HG02938 (cell line): ENCODE data around the gene NPLOC4.
"Not testable (repeated sequence)": the region's sequence is repeated elsewhere in the genome, so short reads cannot be mapped to it uniquely, and the experiment has no call there.

Experiments used
- ATAC-seq: cut with Tn5 transposase; IDR thresholded peaks from one replicate; pipeline ENCODE4 v1.9.1; 2021; ENCODE audit warnings: mild to moderate bottlenecking, moderate library complexity; ENCODE audit not compliant: unreplicated experiment

The NPLOC4 gene

GRCh38 chr17:81635973-81636504, 873 bp downstream of the NPLOC4 start:
- ATAC-seq: no peak

GRCh38 chr17:81635431-81635830, 1.5 kb downstream of the NPLOC4 start:
- ATAC-seq: no peak

GRCh38 chr17:81631482-81631881, 5.4 kb downstream of the NPLOC4 start:
- ATAC-seq: no peak

- no peak for ATAC-seq
These were observed 6.6 kb downstream of the NPLOC4 start for GRCh38 chr17:81630274-81630673.

- no peak for ATAC-seq
These were observed 15.3 kb downstream of the NPLOC4 start for GRCh38 chr17:81621494-81622130.

GRCh38 chr17:81618307-81618706, 18.6 kb downstream of the NPLOC4 start:
- ATAC-seq: not testable (repeated sequence)

GRCh38 chr17:81616877-81617276, 20.0 kb downstream of the NPLOC4 start:
- ATAC-seq: no peak

- ATAC-seq: no peak
These were observed 21.4 kb downstream of the NPLOC4 start for GRCh38 chr17:81615401-81615930.

GRCh38 chr17:81612172-81612970, 24.5 kb downstream of the NPLOC4 start:
- ATAC-seq: no peak

- no peak for ATAC-seq
These were observed 27.2 kb downstream of the NPLOC4 start for GRCh38 chr17:81609541-81610311.

- no peak for ATAC-seq
These were observed 28.3 kb downstream of the NPLOC4 start for GRCh38 chr17:81608605-81609004.

GRCh38 chr17:81608082-81608481, 28.8 kb downstream of the NPLOC4 start:
- ATAC-seq: no peak

- ATAC-seq: no peak
These were observed 29.5 kb downstream of the NPLOC4 start for GRCh38 chr17:81607431-81607830.

- ATAC-seq: no peak
These were observed 32.9 kb downstream of the NPLOC4 start for GRCh38 chr17:81603846-81604610.

- ATAC-seq: no peak
These were observed 35.3 kb downstream of the NPLOC4 start for GRCh38 chr17:81601525-81602120.

GRCh38 chr17:81599719-81600486, 37.0 kb downstream of the NPLOC4 start:
- ATAC-seq: no peak

- no peak for ATAC-seq
These were observed 43.6 kb downstream of the NPLOC4 start for GRCh38 chr17:81593105-81593871.

GRCh38 chr17:81591971-81592370, 44.9 kb downstream of the NPLOC4 start:
- no peak for ATAC-seq

- no peak for ATAC-seq
These were observed 46.8 kb downstream of the NPLOC4 start for GRCh38 chr17:81590121-81590520.
